DOHH2 (cell line): ENCODE measurements around the gene CD40.

Source experiments
- H3F3A ChIP-seq: fragments of 200-600 bp; sonication (generic), shearing (Covaris generic); 2 replicates; pipeline ENCODE4 v1.6.0; 2016; ENCODE audit warnings: antibody characterized with exemption, mild to moderate bottlenecking; ENCODE audit not compliant: control insufficient read depth, insufficient read depth
- H3K27ac ChIP-seq: fragments of 200-600 bp; sonication (generic); 2 replicates; pipeline ENCODE4 v1.5.1; 2014; ENCODE audit warnings: low read depth, mild to moderate bottlenecking, low read length, moderate library complexity
- H3K27me3 ChIP-seq: fragments of 200-600 bp; sonication (generic); 2 replicates; pipeline ENCODE4 v1.6.1; 2014; ENCODE audit warnings: mild to moderate bottlenecking, low read length, mixed read lengths; ENCODE audit not compliant: control insufficient read depth
- H3K36me3 ChIP-seq: fragments of 200-600 bp; sonication (generic); 2 replicates; pipeline ENCODE4 v1.6.1; 2014; ENCODE audit warnings: mild to moderate bottlenecking, low read length, moderate library complexity, mixed read lengths; ENCODE audit not compliant: control insufficient read depth
- H3K4me1 ChIP-seq: fragments of 200-600 bp; sonication (generic); 2 replicates; pipeline ENCODE4 v1.6.1; 2014; ENCODE audit warnings: mild to moderate bottlenecking, low read length, mixed read lengths; ENCODE audit not compliant: control insufficient read depth
- H3K4me2 ChIP-seq: fragments of 200-600 bp; sonication (generic); 2 replicates; pipeline ENCODE4 v1.6.0; 2014; ENCODE audit warnings: mild to moderate bottlenecking, low read length, moderate library complexity
- H3K4me3 ChIP-seq: fragments of 200-600 bp; sonication (generic); 2 replicates; pipeline ENCODE4 v1.5.1; 2014; ENCODE audit warnings: mild to moderate bottlenecking, low read length, mixed read lengths
- H3K79me2 ChIP-seq: fragments of 200-600 bp; sonication (generic); 2 replicates; pipeline ENCODE4 v1.6.1; 2014; ENCODE audit warnings: mild to moderate bottlenecking, low read length, mixed read lengths; ENCODE audit not compliant: control insufficient read depth
- H3K9me2 ChIP-seq: fragments of 200-600 bp; sonication (generic); replicated peaks from 2 replicates; pipeline ENCODE4 v1.6.1; 2014; ENCODE audit warnings: mild to moderate bottlenecking, low read length, mixed read lengths; ENCODE audit not compliant: control insufficient read depth
- H3K9me3 ChIP-seq: fragments of 200-600 bp; sonication (generic); 2 replicates; pipeline ENCODE4 v1.6.1; 2014; ENCODE audit warnings: antibody characterized with exemption, low read length, mixed read lengths; ENCODE audit not compliant: control insufficient read depth, insufficient read depth
- H4K20me1 ChIP-seq: fragments of 200-600 bp; sonication (generic); 2 replicates; pipeline ENCODE4 v1.6.0; 2014; ENCODE audit warnings: low read depth, mild to moderate bottlenecking, antibody characterized with exemption, low read length, moderate library complexity; ENCODE audit not compliant: control insufficient read depth, insufficient read depth
- EZH2phosphoT487 ChIP-seq: fragments of 200-600 bp; sonication (generic); IDR thresholded peaks from 2 replicates; pipeline ENCODE4 v1.6.1; 2017; ENCODE audit warnings: borderline replicate concordance, mild to moderate bottlenecking, antibody characterized with exemption, low read length, moderate library complexity, mixed read lengths
- TF ChIP-seq, protein P1 (sequence below): fragments of 200-600 bp; sonication (generic); IDR thresholded peaks from one replicate; pipeline ENCODE4 v1.5.1; 2014; ENCODE audit warnings: antibody characterized with exemption, mild to moderate bottlenecking, low read depth, low read length; ENCODE audit not compliant: poor library complexity, severe bottlenecking

Gene CD40

DNA sequence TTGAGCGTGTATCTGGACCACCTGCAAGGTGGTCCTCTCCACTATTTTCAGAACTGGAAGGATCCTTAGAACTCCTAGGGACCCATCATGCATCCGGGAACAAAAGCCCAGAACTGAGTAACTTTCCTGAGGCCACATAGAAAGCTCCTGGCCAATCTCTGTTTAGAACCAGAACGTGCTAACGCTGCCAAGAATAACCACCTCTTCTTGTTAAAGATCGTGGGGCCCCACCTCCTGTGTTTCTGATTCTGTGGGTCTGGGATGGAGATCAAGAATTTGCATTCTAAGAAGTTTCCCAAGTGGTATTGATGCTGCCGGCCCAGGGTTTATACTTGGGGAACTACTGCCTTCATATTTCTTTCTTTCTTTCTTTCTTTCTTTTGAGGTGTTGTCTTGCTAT, 13.3 kb downstream of the CD40 start:
- Histone ChIP-seq H3K36me3 (peaks cover 8% of the 10 kb centered on the region; the same call in 1 of the 2 replicates), H3K9me3 (no peaks in the 10 kb centered on the region), H3F3A (no peaks in the 10 kb centered on the region), H4K20me1 (0 out of 2 replicates have a peak, but pooled peaks cover 3% of the 10 kb centered on the region), H3K27ac (no peak overlapping the region), H3K9me2 (no peaks in the 10 kb centered on the region), H3K79me2 (no peaks in the 10 kb centered on the region), H3K4me3 (no peak overlapping the region), H3K4me2 (no peak overlapping the region), H3K27me3 (peaks cover 35% of the 10 kb centered on the region), H3K4me1 (no peaks in the 10 kb centered on the region)
- TF ChIP-seq, protein P1, sequence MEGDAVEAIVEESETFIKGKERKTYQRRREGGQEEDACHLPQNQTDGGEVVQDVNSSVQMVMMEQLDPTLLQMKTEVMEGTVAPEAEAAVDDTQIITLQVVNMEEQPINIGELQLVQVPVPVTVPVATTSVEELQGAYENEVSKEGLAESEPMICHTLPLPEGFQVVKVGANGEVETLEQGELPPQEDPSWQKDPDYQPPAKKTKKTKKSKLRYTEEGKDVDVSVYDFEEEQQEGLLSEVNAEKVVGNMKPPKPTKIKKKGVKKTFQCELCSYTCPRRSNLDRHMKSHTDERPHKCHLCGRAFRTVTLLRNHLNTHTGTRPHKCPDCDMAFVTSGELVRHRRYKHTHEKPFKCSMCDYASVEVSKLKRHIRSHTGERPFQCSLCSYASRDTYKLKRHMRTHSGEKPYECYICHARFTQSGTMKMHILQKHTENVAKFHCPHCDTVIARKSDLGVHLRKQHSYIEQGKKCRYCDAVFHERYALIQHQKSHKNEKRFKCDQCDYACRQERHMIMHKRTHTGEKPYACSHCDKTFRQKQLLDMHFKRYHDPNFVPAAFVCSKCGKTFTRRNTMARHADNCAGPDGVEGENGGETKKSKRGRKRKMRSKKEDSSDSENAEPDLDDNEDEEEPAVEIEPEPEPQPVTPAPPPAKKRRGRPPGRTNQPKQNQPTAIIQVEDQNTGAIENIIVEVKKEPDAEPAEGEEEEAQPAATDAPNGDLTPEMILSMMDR: no peak
- TF ChIP-seq EZH2phosphoT487: no peak

DNA sequence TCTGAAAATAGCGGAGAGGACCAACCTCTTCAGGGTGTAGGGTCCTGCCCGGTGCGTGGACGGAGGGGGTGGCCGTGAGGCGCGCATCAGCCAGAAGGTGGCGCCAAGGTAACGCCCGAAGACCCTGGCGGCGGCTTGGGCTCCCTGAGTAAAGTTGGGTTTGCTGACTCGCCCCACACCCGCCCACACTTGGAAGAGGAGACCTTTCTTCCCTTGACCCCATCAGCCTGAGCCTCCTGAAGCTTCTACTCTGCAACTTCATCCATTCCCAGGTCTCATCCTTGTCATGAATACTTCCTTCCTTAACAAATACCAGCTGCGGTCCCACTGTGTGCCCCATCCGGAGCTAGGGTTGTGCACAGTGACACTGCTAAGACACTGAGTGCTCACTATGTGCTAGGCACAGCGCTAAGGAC, 14.6 kb downstream of the CD40 start:
- Histone ChIP-seq H3K9me2 (no peaks in the 10 kb centered on the region), H3K4me1 (no peaks in the 10 kb centered on the region), H3K4me3 (no peak overlapping the region), H3K9me3 (no peaks in the 10 kb centered on the region), H3K27me3 (peaks cover 40% of the 10 kb centered on the region), H3F3A (no peaks in the 10 kb centered on the region), H3K79me2 (no peaks in the 10 kb centered on the region), H4K20me1 (0 out of 2 replicates have a peak, but pooled peaks cover 3% of the 10 kb centered on the region), H3K4me2 (no peak overlapping the region), H3K27ac (no peak overlapping the region), H3K36me3 (peaks cover under 1% of the 10 kb centered on the region; the same call in 1 of the 2 replicates)
- no peak for TF ChIP-seq EZH2phosphoT487
- TF ChIP-seq, protein P1: peak; percentile 89

GRCh38 chr20:46133886-46134654, 16.0 kb downstream of the CD40 start:
- H3K9me2 ChIP-seq: no peaks in the 10 kb centered on the region
- H3K36me3 ChIP-seq: no peaks in the 10 kb centered on the region
- 0 out of 2 replicates have a peak, but pooled peaks cover 3% of the 10 kb centered on the region for H4K20me1 ChIP-seq
- H3K4me1 ChIP-seq: no peaks in the 10 kb centered on the region
- no peaks in the 10 kb centered on the region for H3K79me2 ChIP-seq
- H3K27me3 ChIP-seq: peaks cover 50% of the 10 kb centered on the region
- no peak overlapping the region for H3K4me2 ChIP-seq
- H3F3A ChIP-seq: no peaks in the 10 kb centered on the region
- no peak for TF ChIP-seq EZH2phosphoT487
- TF ChIP-seq, protein P1: no peak
- H3K27ac ChIP-seq: no peak overlapping the region
- no peaks in the 10 kb centered on the region for H3K9me3 ChIP-seq
- no peak overlapping the region for H3K4me3 ChIP-seq
